Measurements from ENCODE around the gene SLC25A43. TPM values are rescaled to one million over a fixed set of nuclear protein-coding genes. Genes with fewer than 3 reads are reported as not detected.

Gene SLC25A43
- total and polyA plus RNA-seq, 2 of the 8 experiments (the other 6 are each of a cell fraction or from before 2014, with no cell fraction given): 3.1 to 5.8 TPM

DNA sequence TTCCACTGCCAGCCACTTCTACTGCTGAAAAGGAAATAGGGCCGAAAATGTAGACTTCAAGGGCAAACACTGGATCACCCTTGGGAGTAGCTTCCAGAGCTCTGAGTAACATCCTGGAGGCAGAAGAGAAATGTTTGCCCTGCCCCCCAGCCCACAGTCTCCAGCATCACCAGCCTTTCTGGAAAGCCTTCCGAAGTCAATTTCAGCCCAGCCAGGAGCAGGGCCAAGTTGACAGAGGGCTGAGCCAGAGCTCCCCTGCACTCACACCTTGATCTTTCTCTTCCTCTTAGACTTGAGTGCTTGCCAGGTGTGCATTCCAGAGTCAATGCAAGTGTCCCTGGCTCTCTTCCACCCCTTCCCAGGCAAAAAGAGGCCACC lies 104.3 kb downstream of the SLC25A43 start (continued):
- TF ChIP-seq EP300 (IDR thresholded peaks at IDR 0.05; ENCODE audit: borderline replicate concordance in 1 of 2, low read depth in 2 of 2, low read length in 2 of 2): no peak
- TF ChIP-seq, protein P1, sequence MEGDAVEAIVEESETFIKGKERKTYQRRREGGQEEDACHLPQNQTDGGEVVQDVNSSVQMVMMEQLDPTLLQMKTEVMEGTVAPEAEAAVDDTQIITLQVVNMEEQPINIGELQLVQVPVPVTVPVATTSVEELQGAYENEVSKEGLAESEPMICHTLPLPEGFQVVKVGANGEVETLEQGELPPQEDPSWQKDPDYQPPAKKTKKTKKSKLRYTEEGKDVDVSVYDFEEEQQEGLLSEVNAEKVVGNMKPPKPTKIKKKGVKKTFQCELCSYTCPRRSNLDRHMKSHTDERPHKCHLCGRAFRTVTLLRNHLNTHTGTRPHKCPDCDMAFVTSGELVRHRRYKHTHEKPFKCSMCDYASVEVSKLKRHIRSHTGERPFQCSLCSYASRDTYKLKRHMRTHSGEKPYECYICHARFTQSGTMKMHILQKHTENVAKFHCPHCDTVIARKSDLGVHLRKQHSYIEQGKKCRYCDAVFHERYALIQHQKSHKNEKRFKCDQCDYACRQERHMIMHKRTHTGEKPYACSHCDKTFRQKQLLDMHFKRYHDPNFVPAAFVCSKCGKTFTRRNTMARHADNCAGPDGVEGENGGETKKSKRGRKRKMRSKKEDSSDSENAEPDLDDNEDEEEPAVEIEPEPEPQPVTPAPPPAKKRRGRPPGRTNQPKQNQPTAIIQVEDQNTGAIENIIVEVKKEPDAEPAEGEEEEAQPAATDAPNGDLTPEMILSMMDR (IDR thresholded peaks at IDR 0.05; ENCODE audit: control extremely low read depth in 1 of 3, insufficient read depth in 1 of 3, low read depth in 1 of 3, low read length in 3 of 3): no peak

Small RNA genes lying within 50 kb of the gene (small RNA-seq; reads per million reads assigned to genes)
- gene RNU1-67P (ENCODE audit: insufficient read depth) (not detected), gene RNY3P16 (ENCODE audit: insufficient read depth) (not detected)

Other genes with a start within 250 kb of the SLC25A43 start
- gene PGRMC1, start 163.1 kb upstream of the SLC25A43 start, total RNA-seq (2021; fragmentation: NEBNext Ultra II Directional; extraction: Animal tissue kit (Norgen Biotek cat#: 25700)): 237 and 248 TPM in 2 replicates
- gene PGRMC1, start 163.1 kb upstream of the SLC25A43 start, polyA plus RNA-seq (2011; rRNA removed): 127 and 148 TPM in 2 replicates
- gene SLC25A5, start 69.1 kb downstream of the SLC25A43 start, total RNA-seq (2021; fragmentation: NEBNext Ultra II Directional; extraction: Animal tissue kit (Norgen Biotek cat#: 25700)): 512 and 520 TPM in 2 replicates
- gene SLC25A5, start 69.1 kb downstream of the SLC25A43 start, polyA plus RNA-seq (2011; rRNA removed): 727 and 851 TPM in 2 replicates
- 26.0 and 29.7 TPM in 2 replicates for gene STEEP1, start 166.1 kb downstream of the SLC25A43 start, total RNA-seq (2021; fragmentation: NEBNext Ultra II Directional; extraction: Animal tissue kit (Norgen Biotek cat#: 25700))
- 9.2 and 9.9 TPM in 2 replicates for gene STEEP1, start 166.1 kb downstream of the SLC25A43 start, polyA plus RNA-seq (2011; rRNA removed)
- 43.8 and 43.9 TPM in 2 replicates for gene UBE2A, start 175.2 kb downstream of the SLC25A43 start, total RNA-seq (2021; fragmentation: NEBNext Ultra II Directional; extraction: Animal tissue kit (Norgen Biotek cat#: 25700))
- 22.4 and 24.8 TPM in 2 replicates for gene UBE2A, start 175.2 kb downstream of the SLC25A43 start, polyA plus RNA-seq (2011; rRNA removed)
- 11.4 and 12.3 TPM in 2 replicates for gene NKRF, start 207.1 kb downstream of the SLC25A43 start, total RNA-seq (2021; fragmentation: NEBNext Ultra II Directional; extraction: Animal tissue kit (Norgen Biotek cat#: 25700))
- gene NKRF, start 207.1 kb downstream of the SLC25A43 start, polyA plus RNA-seq (2011; rRNA removed): 3.1 and 3.8 TPM in 2 replicates